Rectal smooth muscle tissue (tissue), 1 donor: ENCODE results near the gene RFPL4A.

Experiments
- H3K27ac ChIP-seq: one replicate; pipeline ENCODE4 v1.7.0; 2013; ENCODE audit warnings: low read depth, low read length, inconsistent platforms
- H3K27me3 ChIP-seq: one replicate; pipeline ENCODE4 v1.7.0; 2013; ENCODE audit warnings: low read length; ENCODE audit not compliant: control insufficient read depth, insufficient read depth
- H3K36me3 ChIP-seq: one replicate; pipeline ENCODE4 v1.7.0; 2013; ENCODE audit warnings: low read length; ENCODE audit not compliant: control insufficient read depth, insufficient read depth
- H3K4me1 ChIP-seq: one replicate; pipeline ENCODE4 v1.7.0; 2013; ENCODE audit warnings: low read length; ENCODE audit not compliant: control insufficient read depth, insufficient read depth
- H3K4me3 ChIP-seq: one replicate; pipeline ENCODE4 v1.7.0; 2013; ENCODE audit warnings: low read length
- H3K9ac ChIP-seq: one replicate; pipeline ENCODE4 v1.7.0; 2013; ENCODE audit warnings: low read length

RFPL4A gene

GRCh38 chr19:55812449-55812848 lies 53.6 kb downstream of the RFPL4A start:
- Histone ChIP-seq H3K4me3 (no peak overlapping the region), H3K9ac (no peak overlapping the region), H3K4me1 (no peaks in the 10 kb centered on the region), H3K27me3 (no peaks in the 10 kb centered on the region), H3K36me3 (no peaks in the 10 kb centered on the region), H3K27ac (no peak overlapping the region)
